ENCODE data around the gene MMRN1.

DNA sequence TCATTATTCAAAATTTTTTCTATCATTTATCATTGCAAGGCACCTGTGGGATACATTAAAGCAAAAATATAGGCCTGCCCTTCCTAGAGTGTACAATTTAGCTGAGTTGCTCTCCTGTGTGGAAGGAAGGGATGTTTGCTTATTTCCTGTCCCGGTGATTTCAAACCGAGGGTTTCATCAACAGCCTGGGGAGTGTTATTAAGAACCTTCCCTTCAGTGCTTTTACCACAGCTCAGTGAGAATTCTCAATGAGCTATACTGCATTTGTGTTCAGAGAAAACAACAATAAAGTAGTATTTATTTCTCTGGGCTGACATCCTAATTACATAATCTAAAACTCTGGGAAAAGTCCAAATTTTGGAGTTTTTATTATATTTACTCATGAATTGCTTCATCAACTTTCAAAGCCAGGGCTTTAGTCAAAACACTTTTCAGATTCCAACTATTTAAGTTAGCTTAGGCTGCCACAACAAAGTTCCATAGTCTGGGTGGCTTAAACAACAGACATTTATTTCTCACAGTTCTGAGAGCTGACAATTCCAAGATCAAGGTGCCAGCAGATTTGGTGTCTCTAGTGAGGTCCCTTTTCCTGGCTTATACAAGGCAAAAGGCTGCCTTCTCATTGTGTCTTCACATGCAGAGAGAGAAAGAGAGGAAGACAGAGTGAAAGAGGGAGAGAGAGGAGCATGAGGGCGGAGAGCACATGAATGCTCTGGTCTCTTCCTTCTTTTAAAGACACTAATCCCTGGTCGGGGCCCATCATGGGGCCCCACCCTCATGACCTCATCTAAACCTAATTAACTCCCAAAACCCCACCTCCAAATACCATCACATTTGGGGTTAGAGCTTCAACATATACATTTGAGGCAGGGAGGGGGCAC, 62.6 kb downstream of the MMRN1 start:
- TF ChIP-seq CTCF (conservative IDR thresholded peaks at IDR 0.05; ENCODE audit: low read depth in 2 of 2) (no peak), EZH2 (IDR thresholded peaks at IDR 0.05; ENCODE audit: low read depth, unreplicated experiment) (no peak), ETS1 (IDR thresholded peaks at IDR 0.05) (no peak), NANOG (IDR thresholded peaks at IDR 0.05; ENCODE audit: borderline replicate concordance) (no peak), POLR2AphosphoS5 (IDR thresholded peaks at IDR 0.05; ENCODE audit: low read depth) (no peak), JUNB (IDR thresholded peaks at IDR 0.05; ENCODE audit: unreplicated experiment) (no peak), CREB1 (CRISPR knock-in tag; IDR thresholded peaks at IDR 0.05; ENCODE audit: low read depth) (no peak), REST (IDR thresholded peaks at IDR 0.05; ENCODE audit: unreplicated experiment) (no peak), STAT1 (IDR thresholded peaks at IDR 0.05; ENCODE audit: unreplicated experiment) (no peak), EZH2phosphoT487 (IDR thresholded peaks at IDR 0.05; ENCODE audit: unreplicated experiment) (no peak), ZNF114 (CRISPR knock-in tag; IDR thresholded peaks at IDR 0.05) (no peak), ZNF331 (CRISPR knock-in tag; IDR thresholded peaks at IDR 0.05; ENCODE audit: low read depth) (no peak)
- TF ChIP-seq, protein P1, sequence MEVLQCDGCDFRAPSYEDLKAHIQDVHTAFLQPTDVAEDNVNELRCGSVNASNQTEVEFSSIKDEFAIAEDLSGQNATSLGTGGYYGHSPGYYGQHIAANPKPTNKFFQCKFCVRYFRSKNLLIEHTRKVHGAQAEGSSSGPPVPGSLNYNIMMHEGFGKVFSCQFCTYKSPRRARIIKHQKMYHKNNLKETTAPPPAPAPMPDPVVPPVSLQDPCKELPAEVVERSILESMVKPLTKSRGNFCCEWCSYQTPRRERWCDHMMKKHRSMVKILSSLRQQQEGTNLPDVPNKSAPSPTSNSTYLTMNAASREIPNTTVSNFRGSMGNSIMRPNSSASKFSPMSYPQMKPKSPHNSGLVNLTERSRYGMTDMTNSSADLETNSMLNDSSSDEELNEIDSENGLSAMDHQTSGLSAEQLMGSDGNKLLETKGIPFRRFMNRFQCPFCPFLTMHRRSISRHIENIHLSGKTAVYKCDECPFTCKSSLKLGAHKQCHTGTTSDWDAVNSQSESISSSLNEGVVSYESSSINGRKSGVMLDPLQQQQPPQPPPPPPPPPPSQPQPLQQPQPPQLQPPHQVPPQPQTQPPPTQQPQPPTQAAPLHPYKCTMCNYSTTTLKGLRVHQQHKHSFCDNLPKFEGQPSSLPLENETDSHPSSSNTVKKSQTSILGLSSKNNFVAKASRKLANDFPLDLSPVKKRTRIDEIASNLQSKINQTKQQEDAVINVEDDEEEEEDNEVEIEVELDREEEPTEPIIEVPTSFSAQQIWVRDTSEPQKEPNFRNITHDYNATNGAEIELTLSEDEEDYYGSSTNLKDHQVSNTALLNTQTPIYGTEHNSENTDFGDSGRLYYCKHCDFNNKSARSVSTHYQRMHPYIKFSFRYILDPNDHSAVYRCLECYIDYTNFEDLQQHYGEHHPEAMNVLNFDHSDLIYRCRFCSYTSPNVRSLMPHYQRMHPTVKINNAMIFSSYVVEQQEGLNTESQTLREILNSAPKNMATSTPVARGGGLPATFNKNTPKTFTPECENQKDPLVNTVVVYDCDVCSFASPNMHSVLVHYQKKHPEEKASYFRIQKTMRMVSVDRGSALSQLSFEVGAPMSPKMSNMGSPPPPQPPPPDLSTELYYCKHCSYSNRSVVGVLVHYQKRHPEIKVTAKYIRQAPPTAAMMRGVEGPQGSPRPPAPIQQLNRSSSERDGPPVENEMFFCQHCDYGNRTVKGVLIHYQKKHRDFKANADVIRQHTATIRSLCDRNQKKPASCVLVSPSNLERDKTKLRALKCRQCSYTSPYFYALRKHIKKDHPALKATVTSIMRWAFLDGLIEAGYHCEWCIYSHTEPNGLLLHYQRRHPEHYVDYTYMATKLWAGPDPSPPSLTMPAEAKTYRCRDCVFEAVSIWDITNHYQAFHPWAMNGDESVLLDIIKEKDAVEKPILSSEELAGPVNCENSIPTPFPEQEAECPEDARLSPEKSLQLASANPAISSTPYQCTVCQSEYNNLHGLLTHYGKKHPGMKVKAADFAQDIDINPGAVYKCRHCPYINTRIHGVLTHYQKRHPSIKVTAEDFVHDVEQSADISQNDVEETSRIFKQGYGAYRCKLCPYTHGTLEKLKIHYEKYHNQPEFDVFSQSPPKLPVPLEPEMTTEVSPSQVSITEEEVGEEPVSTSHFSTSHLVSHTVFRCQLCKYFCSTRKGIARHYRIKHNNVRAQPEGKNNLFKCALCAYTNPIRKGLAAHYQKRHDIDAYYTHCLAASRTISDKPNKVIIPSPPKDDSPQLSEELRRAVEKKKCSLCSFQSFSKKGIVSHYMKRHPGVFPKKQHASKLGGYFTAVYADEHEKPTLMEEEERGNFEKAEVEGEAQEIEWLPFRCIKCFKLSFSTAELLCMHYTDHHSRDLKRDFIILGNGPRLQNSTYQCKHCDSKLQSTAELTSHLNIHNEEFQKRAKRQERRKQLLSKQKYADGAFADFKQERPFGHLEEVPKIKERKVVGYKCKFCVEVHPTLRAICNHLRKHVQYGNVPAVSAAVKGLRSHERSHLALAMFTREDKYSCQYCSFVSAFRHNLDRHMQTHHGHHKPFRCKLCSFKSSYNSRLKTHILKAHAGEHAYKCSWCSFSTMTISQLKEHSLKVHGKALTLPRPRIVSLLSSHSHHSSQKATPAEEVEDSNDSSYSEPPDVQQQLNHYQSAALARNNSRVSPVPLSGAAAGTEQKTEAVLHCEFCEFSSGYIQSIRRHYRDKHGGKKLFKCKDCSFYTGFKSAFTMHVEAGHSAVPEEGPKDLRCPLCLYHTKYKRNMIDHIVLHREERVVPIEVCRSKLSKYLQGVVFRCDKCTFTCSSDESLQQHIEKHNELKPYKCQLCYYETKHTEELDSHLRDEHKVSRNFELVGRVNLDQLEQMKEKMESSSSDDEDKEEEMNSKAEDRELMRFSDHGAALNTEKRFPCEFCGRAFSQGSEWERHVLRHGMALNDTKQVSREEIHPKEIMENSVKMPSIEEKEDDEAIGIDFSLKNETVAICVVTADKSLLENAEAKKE (CRISPR knock-in tag; IDR thresholded peaks at IDR 0.05) = no peak

All from GM23338 (cell line).